Measurements from ENCODE around the gene TRHDE. TPM values are rescaled to one million over a fixed set of nuclear protein-coding genes. Genes with fewer than 3 reads are reported as not detected.

Gene TRHDE
- polyA plus RNA-seq, 1 experiment: 17.1 TPM

DNA sequence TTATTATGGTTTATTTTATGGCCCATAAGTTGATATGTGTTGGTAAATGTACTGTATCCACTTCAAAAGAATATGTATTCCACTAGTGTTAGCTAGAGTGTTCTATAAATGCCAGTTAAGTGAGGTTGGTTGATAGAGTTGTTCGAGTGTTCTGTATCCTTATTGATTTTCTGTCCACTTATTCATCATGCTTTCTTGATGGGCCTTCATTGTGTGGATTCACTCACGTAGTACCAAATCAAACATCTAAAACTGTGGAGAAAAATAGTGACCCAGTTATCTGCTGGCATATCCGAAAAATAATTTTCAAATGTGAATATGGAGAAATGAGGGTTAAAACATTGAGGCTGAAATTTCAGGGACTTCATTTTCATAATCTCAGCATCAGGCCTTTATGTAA is 230.4 kb downstream of the TRHDE start:
- no peak overlapping the region for H3K4me3 ChIP-seq (ENCODE audit: low read depth, low read length)
- H3K27me3 ChIP-seq (ENCODE audit: control insufficient read depth, insufficient read depth, low read length): no peaks in the 10 kb centered on the region
- TF ChIP-seq, protein P1, sequence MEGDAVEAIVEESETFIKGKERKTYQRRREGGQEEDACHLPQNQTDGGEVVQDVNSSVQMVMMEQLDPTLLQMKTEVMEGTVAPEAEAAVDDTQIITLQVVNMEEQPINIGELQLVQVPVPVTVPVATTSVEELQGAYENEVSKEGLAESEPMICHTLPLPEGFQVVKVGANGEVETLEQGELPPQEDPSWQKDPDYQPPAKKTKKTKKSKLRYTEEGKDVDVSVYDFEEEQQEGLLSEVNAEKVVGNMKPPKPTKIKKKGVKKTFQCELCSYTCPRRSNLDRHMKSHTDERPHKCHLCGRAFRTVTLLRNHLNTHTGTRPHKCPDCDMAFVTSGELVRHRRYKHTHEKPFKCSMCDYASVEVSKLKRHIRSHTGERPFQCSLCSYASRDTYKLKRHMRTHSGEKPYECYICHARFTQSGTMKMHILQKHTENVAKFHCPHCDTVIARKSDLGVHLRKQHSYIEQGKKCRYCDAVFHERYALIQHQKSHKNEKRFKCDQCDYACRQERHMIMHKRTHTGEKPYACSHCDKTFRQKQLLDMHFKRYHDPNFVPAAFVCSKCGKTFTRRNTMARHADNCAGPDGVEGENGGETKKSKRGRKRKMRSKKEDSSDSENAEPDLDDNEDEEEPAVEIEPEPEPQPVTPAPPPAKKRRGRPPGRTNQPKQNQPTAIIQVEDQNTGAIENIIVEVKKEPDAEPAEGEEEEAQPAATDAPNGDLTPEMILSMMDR (IDR thresholded peaks at IDR 0.05; ENCODE audit: insufficient read depth, low read depth, low read length): no peak
- POLR2A ChIA-PET: no interaction called here
- DNase-seq (ENCODE audit: low read depth): no peak
- CTCF ChIA-PET: no interaction called here
- no peaks in the 10 kb centered on the region for H3K36me3 ChIP-seq (ENCODE audit: control insufficient read depth, insufficient read depth, low read length)

DNA sequence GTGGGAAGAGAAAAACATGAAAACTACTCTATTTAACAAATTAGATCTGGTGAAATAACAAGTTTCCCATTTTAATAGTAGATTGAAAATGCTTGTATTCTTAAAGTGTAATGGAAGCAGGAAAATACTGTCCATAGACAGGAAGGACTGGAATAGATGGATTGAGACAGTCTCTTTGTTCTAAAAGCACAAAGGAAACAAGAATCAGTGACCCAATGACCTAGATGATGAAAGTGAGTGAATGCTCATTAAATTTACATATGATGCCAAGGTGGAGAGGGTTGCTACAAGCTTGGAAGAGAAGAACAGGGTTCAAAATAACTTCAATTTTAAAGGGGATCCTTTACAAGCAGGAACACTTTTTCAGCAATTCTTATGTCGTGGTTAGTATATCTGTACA is 233.1 kb downstream of the TRHDE start:
- Histone ChIP-seq H3K4me3 (ENCODE audit: low read depth, low read length) (no peak overlapping the region), H3K36me3 (ENCODE audit: control insufficient read depth, insufficient read depth, low read length) (no peaks in the 10 kb centered on the region), H3K27me3 (ENCODE audit: control insufficient read depth, insufficient read depth, low read length) (no peaks in the 10 kb centered on the region)
- ChIA-PET POLR2A (interaction anchor here (0.6 kb wide), 1 partner anchor 119 kb away, joined by 3 read pairs; no protein-coding TSS in a partner anchor), CTCF (interaction anchor here (1.6 kb wide), 1 partner anchor 8 kb away, joined by 3 read pairs; no protein-coding TSS in a partner anchor)
- TF ChIP-seq, protein P1 (IDR thresholded peaks at IDR 0.05; ENCODE audit: insufficient read depth, low read depth, low read length): no peak
- DNase-seq (ENCODE audit: low read depth): no peak

- CTCF ChIA-PET: no interaction called here
- POLR2A ChIA-PET: no interaction called here
- TF ChIP-seq, protein P1 (IDR thresholded peaks at IDR 0.05; ENCODE audit: insufficient read depth, low read depth, low read length): no peak
- Histone ChIP-seq H3K36me3 (ENCODE audit: control insufficient read depth, insufficient read depth, low read length) (no peaks in the 10 kb centered on the region), H3K27me3 (ENCODE audit: control insufficient read depth, insufficient read depth, low read length) (no peaks in the 10 kb centered on the region), H3K4me3 (ENCODE audit: low read depth, low read length) (no peak overlapping the region)
- no peak for DNase-seq (ENCODE audit: low read depth)
Observed at GRCh38 chr12:72509891-72510290, 237.7 kb downstream of the TRHDE start.

DNA sequence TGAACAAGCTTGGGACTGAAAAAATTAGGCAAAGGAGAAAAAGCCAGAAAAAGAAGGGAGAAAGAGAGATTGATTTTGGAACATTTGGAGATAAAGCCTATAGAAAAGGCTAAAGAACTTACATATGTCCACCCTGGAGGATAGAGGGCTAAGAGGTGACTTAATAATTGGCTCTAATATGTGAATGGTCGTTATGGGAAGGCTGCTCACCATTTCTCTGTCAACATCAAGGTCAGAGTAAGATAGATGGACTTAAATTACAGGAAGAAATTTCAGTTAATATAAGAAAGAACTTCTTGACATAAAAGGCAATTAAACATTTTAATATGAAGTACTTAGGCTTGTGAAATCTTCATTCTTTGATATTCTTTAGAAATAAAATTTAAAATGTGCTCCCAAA is 238.6 kb downstream of the TRHDE start:
- no peak for DNase-seq (ENCODE audit: low read depth)
- H3K4me3 ChIP-seq (ENCODE audit: low read depth, low read length): no peak overlapping the region
- POLR2A ChIA-PET: no interaction called here
- no peaks in the 10 kb centered on the region for H3K27me3 ChIP-seq (ENCODE audit: control insufficient read depth, insufficient read depth, low read length)
- CTCF ChIA-PET: no interaction called here
- H3K36me3 ChIP-seq (ENCODE audit: control insufficient read depth, insufficient read depth, low read length): no peaks in the 10 kb centered on the region
- TF ChIP-seq, protein P1 (IDR thresholded peaks at IDR 0.05; ENCODE audit: insufficient read depth, low read depth, low read length): no peak

DNA sequence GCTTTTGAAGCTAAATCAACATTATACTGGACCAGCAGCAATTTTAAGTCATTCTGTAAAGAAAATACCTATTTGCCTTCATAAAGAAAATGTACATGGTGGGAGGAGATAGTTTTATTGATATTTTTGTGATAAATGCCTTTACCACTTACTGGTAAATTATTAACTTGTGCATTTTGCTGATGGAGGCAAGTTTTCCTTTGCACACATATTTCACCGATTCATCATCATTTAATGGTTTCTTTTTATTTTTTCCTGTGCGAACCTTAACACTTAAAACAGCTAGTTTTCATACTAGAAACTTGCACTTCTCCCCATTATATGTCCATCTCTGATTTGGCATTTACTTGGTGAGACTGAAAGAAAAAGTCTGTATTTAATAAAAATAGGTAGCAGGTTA is 239.3 kb downstream of the TRHDE start:
- Histone ChIP-seq H3K4me3 (ENCODE audit: low read depth, low read length) (no peak overlapping the region), H3K36me3 (ENCODE audit: control insufficient read depth, insufficient read depth, low read length) (no peaks in the 10 kb centered on the region), H3K27me3 (ENCODE audit: control insufficient read depth, insufficient read depth, low read length) (no peaks in the 10 kb centered on the region)
- CTCF ChIA-PET: interaction anchor here (1.4 kb wide), 1 partner anchor 14 kb away, joined by 3 read pairs; no protein-coding TSS in a partner anchor
- TF ChIP-seq, protein P1 (IDR thresholded peaks at IDR 0.05; ENCODE audit: insufficient read depth, low read depth, low read length): no peak
- DNase-seq (ENCODE audit: low read depth): no peak
- POLR2A ChIA-PET: no interaction called here

Data from BJ (cell line).